Suprapubic skin (tissue), 3 donors: Measurements from ENCODE around the gene ITPK1.
"Not testable (repeated sequence)": the region's sequence is repeated elsewhere in the genome, so short reads cannot be mapped to it uniquely, and the experiment has no call there.

ENCODE experiments used
- POLR2A ChIP-seq, 2 donors: fragments of 450-650 bp; IDR thresholded peaks; one replicate each; pipeline ENCODE4 v1.6.1; 2017; ENCODE audit warnings: antibody characterized with exemption in 2 of 2, mild to moderate bottlenecking in 2 of 2, moderate library complexity in 2 of 2
- TF ChIP-seq, protein P1 (sequence below), 2 donors: fragments of 200-600 bp in 1 of 2; fragments of 450-650 bp in 1 of 2; sonication (generic) in 1 of 2; IDR thresholded peaks; one replicate each; pipeline ENCODE4 v1.5.1; 2016 to 2019; ENCODE audit warnings: antibody characterized with exemption in 2 of 2, mild to moderate bottlenecking in 1 of 2, moderate library complexity in 1 of 2

DNA sequence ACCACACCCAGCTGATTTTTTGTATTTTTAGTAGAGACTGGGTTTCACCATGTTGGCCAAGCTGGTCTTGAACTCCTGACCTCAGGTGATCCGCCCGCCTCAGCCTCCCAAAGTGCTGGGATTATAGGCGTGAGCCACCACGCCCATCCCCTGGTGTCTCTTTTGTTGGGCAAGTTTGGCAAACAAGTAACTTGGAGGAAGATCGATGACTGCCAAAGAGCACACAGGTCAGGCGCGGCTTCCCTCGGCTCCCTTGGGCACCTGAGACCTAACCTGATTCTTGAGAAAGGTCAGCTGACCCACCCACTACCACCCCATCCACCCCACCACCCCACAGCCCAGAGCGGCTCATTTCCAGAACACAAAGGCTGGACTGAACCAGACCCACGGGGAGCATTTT, 9.9 kb downstream of the ITPK1 start:
- TF ChIP-seq, protein P1, sequence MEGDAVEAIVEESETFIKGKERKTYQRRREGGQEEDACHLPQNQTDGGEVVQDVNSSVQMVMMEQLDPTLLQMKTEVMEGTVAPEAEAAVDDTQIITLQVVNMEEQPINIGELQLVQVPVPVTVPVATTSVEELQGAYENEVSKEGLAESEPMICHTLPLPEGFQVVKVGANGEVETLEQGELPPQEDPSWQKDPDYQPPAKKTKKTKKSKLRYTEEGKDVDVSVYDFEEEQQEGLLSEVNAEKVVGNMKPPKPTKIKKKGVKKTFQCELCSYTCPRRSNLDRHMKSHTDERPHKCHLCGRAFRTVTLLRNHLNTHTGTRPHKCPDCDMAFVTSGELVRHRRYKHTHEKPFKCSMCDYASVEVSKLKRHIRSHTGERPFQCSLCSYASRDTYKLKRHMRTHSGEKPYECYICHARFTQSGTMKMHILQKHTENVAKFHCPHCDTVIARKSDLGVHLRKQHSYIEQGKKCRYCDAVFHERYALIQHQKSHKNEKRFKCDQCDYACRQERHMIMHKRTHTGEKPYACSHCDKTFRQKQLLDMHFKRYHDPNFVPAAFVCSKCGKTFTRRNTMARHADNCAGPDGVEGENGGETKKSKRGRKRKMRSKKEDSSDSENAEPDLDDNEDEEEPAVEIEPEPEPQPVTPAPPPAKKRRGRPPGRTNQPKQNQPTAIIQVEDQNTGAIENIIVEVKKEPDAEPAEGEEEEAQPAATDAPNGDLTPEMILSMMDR (IDR thresholded peaks at IDR 0.05): not testable (repeated sequence)
- not testable (repeated sequence) for TF ChIP-seq POLR2A (IDR thresholded peaks at IDR 0.05)
